ENCODE measurements around the gene CERS6.

DNA sequence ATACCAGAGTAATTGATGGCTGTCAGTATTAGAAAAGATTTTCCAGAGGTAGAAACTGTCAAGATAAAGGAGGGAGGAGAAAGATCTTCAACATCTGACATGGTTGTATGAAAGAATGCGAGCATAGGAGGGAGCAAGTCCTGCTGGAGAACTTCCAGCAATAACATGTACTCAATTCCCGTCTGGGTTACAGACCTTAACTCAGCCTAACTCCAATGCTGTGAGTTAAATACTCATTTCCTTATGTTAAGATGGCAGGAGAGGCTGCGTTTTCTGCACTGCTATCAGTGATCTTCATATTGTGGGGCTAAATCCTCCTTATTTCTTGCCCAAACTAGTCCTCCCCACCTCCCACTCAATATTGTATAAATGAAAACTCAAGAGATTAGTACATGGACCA is 6.7 kb upstream of the CERS6 start:
- TF ChIP-seq, protein P1, sequence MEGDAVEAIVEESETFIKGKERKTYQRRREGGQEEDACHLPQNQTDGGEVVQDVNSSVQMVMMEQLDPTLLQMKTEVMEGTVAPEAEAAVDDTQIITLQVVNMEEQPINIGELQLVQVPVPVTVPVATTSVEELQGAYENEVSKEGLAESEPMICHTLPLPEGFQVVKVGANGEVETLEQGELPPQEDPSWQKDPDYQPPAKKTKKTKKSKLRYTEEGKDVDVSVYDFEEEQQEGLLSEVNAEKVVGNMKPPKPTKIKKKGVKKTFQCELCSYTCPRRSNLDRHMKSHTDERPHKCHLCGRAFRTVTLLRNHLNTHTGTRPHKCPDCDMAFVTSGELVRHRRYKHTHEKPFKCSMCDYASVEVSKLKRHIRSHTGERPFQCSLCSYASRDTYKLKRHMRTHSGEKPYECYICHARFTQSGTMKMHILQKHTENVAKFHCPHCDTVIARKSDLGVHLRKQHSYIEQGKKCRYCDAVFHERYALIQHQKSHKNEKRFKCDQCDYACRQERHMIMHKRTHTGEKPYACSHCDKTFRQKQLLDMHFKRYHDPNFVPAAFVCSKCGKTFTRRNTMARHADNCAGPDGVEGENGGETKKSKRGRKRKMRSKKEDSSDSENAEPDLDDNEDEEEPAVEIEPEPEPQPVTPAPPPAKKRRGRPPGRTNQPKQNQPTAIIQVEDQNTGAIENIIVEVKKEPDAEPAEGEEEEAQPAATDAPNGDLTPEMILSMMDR (IDR thresholded peaks at IDR 0.05) = no peak
- TF ChIP-seq POLR2A (IDR thresholded peaks at IDR 0.05) = no peak

Measured in thyroid gland (tissue), 4 donors.